Body of pancreas (tissue), 4 donors: ENCODE measurements around the gene TMEM115. TPM values are rescaled to one million over a fixed set of nuclear protein-coding genes. Genes with fewer than 3 reads are reported as not detected.
A peak's percentile ranks its signal among the peaks of the same experiment; 100 is the strongest.

Source experiments
- ATAC-seq: fragments of 150-250 bp; one replicate; pipeline ENCODE4 v1.9.1; 2016
- DNase-seq, 4 donors: peaks; one replicate each; pipeline ENCODE4 v3.0.0-alpha.2; 2019
- H3K27ac ChIP-seq, 4 donors: fragments of 200-600 bp; sonication (generic); 1 replicate in 3 of 4; 2 replicates in 1 of 4; pipeline versions ENCODE4 v1.5.1 to v1.6.1; 2016 to 2019; ENCODE audit warnings: mild to moderate bottlenecking in 1 of 4, mixed read lengths in 1 of 4, moderate library complexity in 1 of 4
- H3K27me3 ChIP-seq, 2 donors: fragments of 200-600 bp; sonication (generic); one replicate each; pipeline ENCODE4 v1.6.0; 2016; ENCODE audit warnings: mild to moderate bottlenecking in 1 of 2
- H3K36me3 ChIP-seq, 2 donors: fragments of 200-600 bp; sonication (generic); replicated peaks in 1 of 2; 2 replicates each; pipeline ENCODE4 v1.5.1; 2016; ENCODE audit warnings: low read depth in 2 of 2; ENCODE audit not compliant: insufficient read depth in 1 of 2
- H3K4me1 ChIP-seq: fragments of 200-600 bp; sonication (generic); one replicate; pipeline ENCODE4 v1.6.0; 2016
- H3K4me3 ChIP-seq, 2 donors: fragments of 200-600 bp; sonication (generic); 1 replicate in 1 of 2; 2 replicates in 1 of 2; pipeline ENCODE4 v1.5.1; 2016 to 2019
- H3K9me3 ChIP-seq, 3 donors: fragments of 200-600 bp; sonication (generic); 1 replicate in 2 of 3; 2 replicates in 1 of 3; pipeline ENCODE4 v1.5.1; 2016
- CTCF ChIP-seq, 7 experiments: fragments of 450-650 bp in 4 of 7; fragments of 200-600 bp in 3 of 7; sonication (generic) in 3 of 7; IDR thresholded peaks; one replicate each; pipeline ENCODE4 v1.5.1; 2016 to 2019; ENCODE audit warnings: antibody characterized with exemption in 7 of 7
- POLR2A ChIP-seq, 3 donors: fragments of 450-650 bp; IDR thresholded peaks; one replicate each; pipeline ENCODE4 v1.6.1; 2016; ENCODE audit warnings: antibody characterized with exemption in 3 of 3, mild to moderate bottlenecking in 2 of 3
- WGBS, 2 donors: methylation state at CpG; one replicate each; pipeline ENCODE4 v1.1.5; 2017; 5-methylcytosine and 5-hydroxymethylcytosine counted together
- intact Hi-C: fragments of 100-400 bp; cut with DNase I; formaldehyde crosslinking; loops from one replicate; pipeline ENCODE4 v1.15.1; 2023
- total RNA-seq, 2 donors: library from RNA; depleted of rRNA; stranded (reverse); fragments of >200 nt; gene quantifications; one replicate each; pipeline ENCODE4 v1.1.0, GENCODE V29; 2016

The TMEM115 gene
- total RNA-seq, 2 donors from 2014 or later, result 39.4 to 54.1 TPM

GRCh38 chr3:50341996-50342650 lies 17.2 kb downstream of the TMEM115 start:
- Histone ChIP-seq H3K27ac (no peak overlapping the region), H3K9me3 (no peaks in the 10 kb centered on the region), H3K27me3 (no peaks in the 10 kb centered on the region), H3K36me3 (no peaks in the 10 kb centered on the region), H3K4me3 (no peak overlapping the region), H3K4me1 (peaks cover 21% of the 10 kb centered on the region)
- no peak for TF ChIP-seq CTCF (IDR thresholded peaks at IDR 0.05)
- no peak for TF ChIP-seq POLR2A (IDR thresholded peaks at IDR 0.05)
- ATAC-seq, result no peak
- 88 to 89% methylated on average over 10 to 13 of the region's 13 CpGs for WGBS, 2 donors
- no peak for DNase-seq
- intact Hi-C loops, result loop anchor here (10.0 kb wide), 1 partner anchor 203 kb away; no protein-coding TSS in a partner anchor

GRCh38 chr3:50341537-50341936 lies 17.8 kb downstream of the TMEM115 start:
- peak overlapping the region in 1 of 4 donors; percentile 45 for H3K27ac ChIP-seq

GRCh38 chr3:50340448-50341329 lies 18.6 kb downstream of the TMEM115 start, which contains the start of gene RASSF1:
RASSF1 (minus strand) TSS chr3:50340836; CDS start chr3:50340805, 31 bp downstream.
- Histone ChIP-seq H3K4me3 (no peak within 1 kb of the TSS), H3K9me3 (no peaks in the 10 kb centered on the region), H3K36me3 (no peaks in the 10 kb centered on the region), H3K4me1 (peaks cover 25% of the 10 kb centered on the region), H3K27ac (peak within 1 kb of the TSS in 2 of 4 donors; percentile 45 to 99), H3K27me3 (no peaks in the 10 kb centered on the region)
- intact Hi-C loops, result loop anchor here (10.0 kb wide), 1 partner anchor 204 kb away; no protein-coding TSS in a partner anchor
- DNase-seq (peak in 2 of 4 donors; percentile 54 to 66), ATAC-seq (no peak)
- TF ChIP-seq POLR2A (IDR thresholded peaks at IDR 0.05), result peak in 1 of 3 donors; percentile 61
- no peak for TF ChIP-seq CTCF (IDR thresholded peaks at IDR 0.05)
- WGBS, 2 donors, result 25 to 78% methylated on average over 6 to 83 of the region's 85 CpGs

More at GRCh38 chr3:50341537-50341936, 17.8 kb downstream of the TMEM115 start:
- ATAC-seq, result no peak
- Histone ChIP-seq H3K4me3 (no peak overlapping the region), H3K36me3 (no peaks in the 10 kb centered on the region), H3K27me3 (no peaks in the 10 kb centered on the region), H3K9me3 (no peaks in the 10 kb centered on the region), H3K4me1 (peaks cover 21% of the 10 kb centered on the region)
- DNase-seq, result no peak
- TF ChIP-seq POLR2A (IDR thresholded peaks at IDR 0.05) (no peak), CTCF (IDR thresholded peaks at IDR 0.05) (no peak)
- intact Hi-C loops, result loop anchor here (10.0 kb wide), 1 partner anchor 203 kb away; no protein-coding TSS in a partner anchor
- 88 to 98% methylated on average over 5 to 9 of the region's 9 CpGs for WGBS, 2 donors

GRCh38 chr3:50340147-50340447 lies 19.2 kb downstream of the TMEM115 start:
- Histone ChIP-seq H3K27me3 (no peaks in the 10 kb centered on the region), H3K9me3 (no peaks in the 10 kb centered on the region), H3K27ac (peak overlapping the region in 2 of 4 donors; percentile 45 to 99), H3K4me3 (no peak overlapping the region), H3K36me3 (no peaks in the 10 kb centered on the region), H3K4me1 (peaks cover 25% of the 10 kb centered on the region)
- WGBS, 2 donors, result 67 to 83% methylated on average over 9 of the region's 9 CpGs
- TF ChIP-seq CTCF (IDR thresholded peaks at IDR 0.05), result no peak
- TF ChIP-seq POLR2A (IDR thresholded peaks at IDR 0.05), result no peak
- no peak for ATAC-seq
- intact Hi-C loops, result loop anchor here (10.0 kb wide), 1 partner anchor 205 kb away; no protein-coding TSS in a partner anchor
- DNase-seq, result no peak
